ENCODE measurements around the gene SNRPA.
A peak's percentile ranks its signal among the peaks of the same experiment; 100 is the strongest.
"Not testable (repeated sequence)": the region's sequence is repeated elsewhere in the genome, so short reads cannot be mapped to it uniquely, and the experiment has no call there.

The SNRPA gene

GRCh38 chr19:40744554-40745401 is 6.2 kb upstream of the SNRPA start:
- DNase-seq (ENCODE audit: low read depth in 2 of 2): no peak

GRCh38 chr19:40745402-40745780 is 5.6 kb upstream of the SNRPA start:
- no peak for DNase-seq (ENCODE audit: low read depth in 2 of 2)

- no peak for DNase-seq (ENCODE audit: low read depth in 2 of 2)
These were observed 3.5 kb upstream of the SNRPA start for GRCh38 chr19:40747536-40747935.

- DNase-seq (ENCODE audit: low read depth in 2 of 2): peak; percentile 98 to 99
These were observed 737 bp upstream of the SNRPA start, which contains the start of gene ACTMAP for GRCh38 chr19:40750058-40750873. TSS of gene ACTMAP (minus strand) at chr19:40750477. CDS start at chr19:40749803, 674 bp downstream.

- DNase-seq (ENCODE audit: low read depth in 2 of 2): no peak
These were observed 1.3 kb downstream of the SNRPA start for GRCh38 chr19:40752257-40752781.

GRCh38 chr19:40754611-40755247 is 3.7 kb downstream of the SNRPA start:
- peak in 1 of 2 donors; percentile 28 for DNase-seq (ENCODE audit: low read depth in 2 of 2)

- no peak for DNase-seq (ENCODE audit: low read depth in 2 of 2)
These were observed 4.2 kb downstream of the SNRPA start for GRCh38 chr19:40755248-40755624.

- no peak for DNase-seq (ENCODE audit: low read depth in 2 of 2)
These were observed 4.8 kb downstream of the SNRPA start for GRCh38 chr19:40755791-40756190.

- no peak for DNase-seq (ENCODE audit: low read depth in 2 of 2)
These were observed 5.6 kb downstream of the SNRPA start for GRCh38 chr19:40756502-40757110.

- no peak for DNase-seq (ENCODE audit: low read depth in 2 of 2)
These were observed 7.5 kb downstream of the SNRPA start for GRCh38 chr19:40758491-40758890.

GRCh38 chr19:40759352-40759751 is 8.3 kb downstream of the SNRPA start:
- no peak for DNase-seq (ENCODE audit: low read depth in 2 of 2)

GRCh38 chr19:40762754-40763470 is 11.9 kb downstream of the SNRPA start:
- no peak for DNase-seq (ENCODE audit: low read depth in 2 of 2)

- DNase-seq (ENCODE audit: low read depth in 2 of 2): no peak
These were observed 12.5 kb downstream of the SNRPA start for GRCh38 chr19:40763526-40763925.

GRCh38 chr19:40763963-40764362 is 13.0 kb downstream of the SNRPA start:
- no peak for DNase-seq (ENCODE audit: low read depth in 2 of 2)

- not testable (repeated sequence) for DNase-seq (ENCODE audit: low read depth in 2 of 2)
These were observed 15.4 kb downstream of the SNRPA start for GRCh38 chr19:40766385-40766784.

GRCh38 chr19:40768869-40769268 is 17.9 kb downstream of the SNRPA start:
- DNase-seq (ENCODE audit: low read depth in 2 of 2): no peak

- DNase-seq (ENCODE audit: low read depth in 2 of 2): not testable (repeated sequence)
These were observed 20.3 kb downstream of the SNRPA start for GRCh38 chr19:40771101-40771862.

- DNase-seq (ENCODE audit: low read depth in 2 of 2): no peak
These were observed 24.1 kb downstream of the SNRPA start, which contains the start of gene MIA for GRCh38 chr19:40774916-40775631. TSS of gene MIA (plus strand) at chr19:40775521. CDS start at chr19:40775543, 22 bp downstream.

GRCh38 chr19:40775632-40776022 is 24.6 kb downstream of the SNRPA start:
- no peak for DNase-seq (ENCODE audit: low read depth in 2 of 2)

Measured in activated CD8-positive, alpha-beta memory T cell treated with anti-CD3 and anti-CD28 coated beads for 4 hours (primary cell).